ENCODE data around the gene OR51D1.

DNA sequence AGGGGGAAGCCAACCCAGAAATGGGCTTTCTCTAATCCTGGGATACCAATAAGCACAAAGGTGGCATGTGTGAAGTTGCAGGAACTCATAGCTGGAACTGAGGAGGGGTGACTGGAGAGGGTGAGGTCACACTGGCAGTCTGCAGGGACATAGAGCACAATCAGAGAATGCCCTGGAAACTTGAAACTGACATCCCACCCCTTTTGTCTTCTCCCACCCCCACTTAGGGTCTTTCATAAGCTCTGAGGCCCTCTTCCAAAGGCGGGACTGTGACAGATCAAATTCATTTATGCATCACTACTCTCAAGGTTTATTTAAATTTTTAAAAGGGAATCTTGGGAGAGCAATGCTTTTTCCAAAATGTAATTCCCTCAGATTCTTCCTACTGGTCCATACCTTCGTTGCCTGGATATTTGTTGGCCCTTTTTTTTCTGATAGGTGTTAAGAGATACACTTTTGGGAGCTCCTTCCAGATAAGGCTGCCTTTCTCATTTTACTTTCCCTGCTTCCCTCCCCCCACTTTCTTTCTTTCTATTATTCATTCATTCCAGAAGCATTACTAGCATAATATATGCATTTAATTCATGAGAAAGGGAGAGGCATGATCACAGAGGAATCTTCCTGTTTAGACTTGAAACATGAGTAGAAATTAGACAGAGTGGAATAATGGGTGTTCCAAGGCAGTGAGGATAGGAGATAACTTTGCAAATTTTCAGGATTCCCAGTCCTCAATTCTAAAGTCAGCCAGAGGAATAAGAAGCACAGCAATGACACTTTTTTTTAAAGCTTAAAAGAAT lies 45.5 kb downstream of the OR51D1 start:
- TF ChIP-seq NFIC (IDR thresholded peaks at IDR 0.05) (no peak), PHF21A (IDR thresholded peaks at IDR 0.05; ENCODE audit: borderline replicate concordance, low read depth) (no peak), PHF20 (IDR thresholded peaks at IDR 0.05; ENCODE audit: partially characterized antibody) (no peak), CSDE1 (IDR thresholded peaks at IDR 0.05) (no peak), EZH2 (IDR thresholded peaks at IDR 0.05; ENCODE audit: borderline replicate concordance, low read depth, low read length) (no peak)
- TF ChIP-seq, protein P1, sequence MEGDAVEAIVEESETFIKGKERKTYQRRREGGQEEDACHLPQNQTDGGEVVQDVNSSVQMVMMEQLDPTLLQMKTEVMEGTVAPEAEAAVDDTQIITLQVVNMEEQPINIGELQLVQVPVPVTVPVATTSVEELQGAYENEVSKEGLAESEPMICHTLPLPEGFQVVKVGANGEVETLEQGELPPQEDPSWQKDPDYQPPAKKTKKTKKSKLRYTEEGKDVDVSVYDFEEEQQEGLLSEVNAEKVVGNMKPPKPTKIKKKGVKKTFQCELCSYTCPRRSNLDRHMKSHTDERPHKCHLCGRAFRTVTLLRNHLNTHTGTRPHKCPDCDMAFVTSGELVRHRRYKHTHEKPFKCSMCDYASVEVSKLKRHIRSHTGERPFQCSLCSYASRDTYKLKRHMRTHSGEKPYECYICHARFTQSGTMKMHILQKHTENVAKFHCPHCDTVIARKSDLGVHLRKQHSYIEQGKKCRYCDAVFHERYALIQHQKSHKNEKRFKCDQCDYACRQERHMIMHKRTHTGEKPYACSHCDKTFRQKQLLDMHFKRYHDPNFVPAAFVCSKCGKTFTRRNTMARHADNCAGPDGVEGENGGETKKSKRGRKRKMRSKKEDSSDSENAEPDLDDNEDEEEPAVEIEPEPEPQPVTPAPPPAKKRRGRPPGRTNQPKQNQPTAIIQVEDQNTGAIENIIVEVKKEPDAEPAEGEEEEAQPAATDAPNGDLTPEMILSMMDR (IDR thresholded peaks at IDR 0.05 in 2 of 3, conservative IDR thresholded peaks at IDR 0.05 in 1 of 3; ENCODE audit: insufficient read depth in 2 of 3, low read depth in 1 of 3, low read length in 3 of 3) = no peak

All from K562 (cell line).